GM10248 (cell line): Measurements from ENCODE around the gene SPPL3.
"Not testable (repeated sequence)": the region's sequence is repeated elsewhere in the genome, so short reads cannot be mapped to it uniquely, and the experiment has no call there.

Experiments used
- CTCF ChIA-PET: fragments of 300-600 bp; sonication (Branson Sonifier 250); formaldehyde crosslinking; extraction: SDS; loops from one replicate; lab custom pipeline; 2021; ENCODE audit warnings: antibody characterized with exemption; lab: Yijun Ruan, JAX
- POLR2A ChIA-PET: fragments of 350-650 bp; sonication (Branson Sonifier 250); formaldehyde crosslinking; extraction: SDS; loops from one replicate; lab custom pipeline; 2020; ENCODE audit warnings: antibody characterized with exemption; lab: Yijun Ruan, JAX
- DNase-seq: peaks from one replicate; pipeline ENCODE4 v3.0.0; 2012; ENCODE audit errors: extremely low spot score
- TF ChIP-seq, protein P1 (sequence below): IDR thresholded peaks from 2 replicates; pipeline ENCODE4 v1.5.1; 2012; ENCODE audit warnings: mild to moderate bottlenecking, low read depth; ENCODE audit errors: extremely low read depth, missing control alignments, control extremely low read depth

The SPPL3 gene

DNA sequence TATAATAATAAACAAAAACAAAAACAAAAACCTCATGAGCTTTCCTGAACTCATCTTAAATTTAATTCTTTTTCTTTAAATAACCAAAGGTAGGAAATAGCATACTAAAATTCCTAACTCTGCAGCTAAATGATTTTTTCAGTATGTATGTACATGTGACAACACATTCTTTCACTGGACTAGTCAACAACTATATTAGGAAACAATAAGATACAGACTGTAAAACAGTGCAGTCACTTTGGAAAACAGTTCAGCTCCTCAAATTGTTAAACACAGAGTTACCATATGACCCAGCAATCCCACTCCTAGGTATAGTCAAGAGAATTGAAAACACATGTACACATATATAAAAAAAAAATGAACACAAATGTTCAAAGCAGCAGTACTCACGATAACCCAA, 64.7 kb downstream of the SPPL3 start:
- DNase-seq: no peak
- CTCF ChIA-PET: interaction anchor here (1.5 to 4.2 kb wide), 2 partner anchors 8 to 11 kb away, joined by 3 to 16 read pairs; no protein-coding TSS in a partner anchor
- TF ChIP-seq, protein P1, sequence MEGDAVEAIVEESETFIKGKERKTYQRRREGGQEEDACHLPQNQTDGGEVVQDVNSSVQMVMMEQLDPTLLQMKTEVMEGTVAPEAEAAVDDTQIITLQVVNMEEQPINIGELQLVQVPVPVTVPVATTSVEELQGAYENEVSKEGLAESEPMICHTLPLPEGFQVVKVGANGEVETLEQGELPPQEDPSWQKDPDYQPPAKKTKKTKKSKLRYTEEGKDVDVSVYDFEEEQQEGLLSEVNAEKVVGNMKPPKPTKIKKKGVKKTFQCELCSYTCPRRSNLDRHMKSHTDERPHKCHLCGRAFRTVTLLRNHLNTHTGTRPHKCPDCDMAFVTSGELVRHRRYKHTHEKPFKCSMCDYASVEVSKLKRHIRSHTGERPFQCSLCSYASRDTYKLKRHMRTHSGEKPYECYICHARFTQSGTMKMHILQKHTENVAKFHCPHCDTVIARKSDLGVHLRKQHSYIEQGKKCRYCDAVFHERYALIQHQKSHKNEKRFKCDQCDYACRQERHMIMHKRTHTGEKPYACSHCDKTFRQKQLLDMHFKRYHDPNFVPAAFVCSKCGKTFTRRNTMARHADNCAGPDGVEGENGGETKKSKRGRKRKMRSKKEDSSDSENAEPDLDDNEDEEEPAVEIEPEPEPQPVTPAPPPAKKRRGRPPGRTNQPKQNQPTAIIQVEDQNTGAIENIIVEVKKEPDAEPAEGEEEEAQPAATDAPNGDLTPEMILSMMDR: no peak
- POLR2A ChIA-PET: no interaction called here

DNA sequence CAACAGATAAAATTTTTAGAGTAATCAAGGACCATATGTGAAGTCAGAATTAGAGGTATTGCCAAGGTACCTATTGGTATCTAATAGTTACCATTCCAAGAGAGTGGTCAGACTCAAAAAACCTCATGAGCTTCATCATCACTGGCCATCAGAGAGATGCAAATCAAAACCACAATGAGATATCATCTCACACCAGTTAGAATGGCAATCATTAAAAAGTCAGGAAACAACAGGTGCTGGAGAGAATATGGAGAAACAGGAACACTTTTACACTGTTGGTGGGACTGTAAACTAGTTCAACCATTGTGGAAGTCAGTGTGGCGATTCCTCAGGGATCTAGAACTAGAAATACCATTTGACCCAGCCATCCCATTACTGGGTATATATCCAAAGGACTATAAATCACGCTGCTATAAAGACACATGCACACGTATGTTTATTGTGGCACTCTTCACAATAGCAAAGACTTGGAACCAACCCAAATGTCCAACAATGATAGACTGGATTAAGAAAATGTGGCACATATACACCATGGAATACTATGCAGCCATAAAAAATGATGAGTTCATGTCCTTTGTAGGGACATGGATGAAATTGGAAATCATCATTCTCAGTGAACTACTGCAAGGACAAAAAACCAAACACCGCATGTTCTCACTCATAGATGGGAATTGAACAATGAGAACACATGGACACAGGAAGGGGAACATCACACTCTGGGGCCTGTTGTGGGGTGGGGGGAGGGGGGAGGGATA, 65.4 kb downstream of the SPPL3 start:
- DNase-seq, POLR2A ChIA-PET: not testable (repeated sequence)
- CTCF ChIA-PET: interaction anchor here (4.2 kb wide), 1 partner anchor 10 kb away, joined by 16 read pairs; no protein-coding TSS in a partner anchor

DNA sequence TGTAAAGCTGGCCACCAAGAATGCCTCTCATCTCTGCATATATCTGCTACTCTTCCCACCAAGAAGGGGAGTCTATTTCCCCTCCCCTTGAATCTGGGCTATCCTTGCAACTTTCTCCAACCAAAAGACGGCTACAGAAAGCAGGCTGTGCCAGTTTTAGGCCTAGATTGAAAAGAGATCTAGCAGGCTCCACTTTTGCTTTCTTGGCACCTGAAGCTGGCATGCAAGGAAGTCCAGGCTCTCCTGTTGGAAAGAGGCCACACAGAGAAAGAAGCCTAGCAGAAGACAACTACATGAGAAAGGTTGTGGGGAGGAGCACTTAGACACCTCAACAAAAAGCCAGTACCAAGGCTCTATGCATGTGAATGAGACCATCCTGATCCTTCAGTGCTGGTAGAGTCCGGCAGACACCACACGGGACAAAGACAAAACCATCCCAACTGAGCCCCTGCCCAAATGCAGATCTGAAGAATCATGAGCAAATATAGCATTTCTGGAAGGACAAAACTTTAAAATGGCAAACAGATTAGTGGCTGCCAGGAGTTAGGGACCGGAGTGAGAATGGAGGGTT, 68.0 kb downstream of the SPPL3 start:
- no peak for DNase-seq

DNA sequence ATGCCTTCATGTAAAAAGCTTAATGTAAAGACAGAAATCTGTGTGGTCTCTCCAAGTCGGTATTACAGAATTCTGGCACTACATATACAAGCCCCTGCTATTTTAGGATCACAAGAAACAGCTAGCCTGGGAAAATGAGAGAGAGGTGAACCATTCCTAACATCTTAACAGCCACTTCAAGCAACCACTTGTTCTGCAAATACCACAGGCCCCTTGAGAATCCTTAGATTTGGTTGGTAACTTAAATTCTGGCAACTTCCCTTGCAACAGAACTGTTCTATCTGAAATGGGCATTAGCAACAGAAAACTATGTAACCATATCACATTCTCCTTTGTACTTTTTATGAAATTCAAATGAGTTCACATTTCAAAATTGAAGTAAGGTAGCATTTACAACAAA, 68.5 kb downstream of the SPPL3 start:
- ChIA-PET CTCF (interaction anchor here (0.9 to 3.1 kb wide), 11 partner anchors 9 to 136 kb away, joined by 3 to 13 read pairs (median 4); no protein-coding TSS in a partner anchor), POLR2A (no interaction called here)
- no peak for DNase-seq
- TF ChIP-seq, protein P1: no peak

More for the DNA sequence above, 68.0 kb downstream of the SPPL3 start:
- TF ChIP-seq, protein P1: no peak
- POLR2A ChIA-PET: no interaction called here
- CTCF ChIA-PET: interaction anchor here (0.9 to 2.8 kb wide), 11 partner anchors 10 to 253 kb away, joined by 3 to 11 read pairs (median 4); no protein-coding TSS in a partner anchor

DNA sequence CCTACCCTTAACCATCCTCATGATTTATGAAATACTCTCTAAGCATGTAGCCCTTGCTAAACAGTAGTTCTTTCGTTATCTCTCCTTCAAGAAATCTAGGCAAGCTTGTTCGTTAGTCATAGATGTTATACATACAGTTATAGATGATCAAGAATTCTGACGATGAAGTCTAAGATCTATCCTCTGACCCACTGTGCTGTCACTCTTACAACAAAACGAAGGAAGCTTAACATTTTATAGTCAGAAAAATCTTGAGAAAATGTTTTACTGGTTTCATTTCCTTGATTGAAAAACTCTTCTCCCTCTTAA, 68.9 kb downstream of the SPPL3 start:
- ChIA-PET POLR2A (no interaction called here), CTCF (interaction anchor here (0.9 to 3.1 kb wide), 11 partner anchors 9 to 136 kb away, joined by 3 to 13 read pairs (median 4); no protein-coding TSS in a partner anchor)
- TF ChIP-seq, protein P1: no peak
- DNase-seq: no peak

DNA sequence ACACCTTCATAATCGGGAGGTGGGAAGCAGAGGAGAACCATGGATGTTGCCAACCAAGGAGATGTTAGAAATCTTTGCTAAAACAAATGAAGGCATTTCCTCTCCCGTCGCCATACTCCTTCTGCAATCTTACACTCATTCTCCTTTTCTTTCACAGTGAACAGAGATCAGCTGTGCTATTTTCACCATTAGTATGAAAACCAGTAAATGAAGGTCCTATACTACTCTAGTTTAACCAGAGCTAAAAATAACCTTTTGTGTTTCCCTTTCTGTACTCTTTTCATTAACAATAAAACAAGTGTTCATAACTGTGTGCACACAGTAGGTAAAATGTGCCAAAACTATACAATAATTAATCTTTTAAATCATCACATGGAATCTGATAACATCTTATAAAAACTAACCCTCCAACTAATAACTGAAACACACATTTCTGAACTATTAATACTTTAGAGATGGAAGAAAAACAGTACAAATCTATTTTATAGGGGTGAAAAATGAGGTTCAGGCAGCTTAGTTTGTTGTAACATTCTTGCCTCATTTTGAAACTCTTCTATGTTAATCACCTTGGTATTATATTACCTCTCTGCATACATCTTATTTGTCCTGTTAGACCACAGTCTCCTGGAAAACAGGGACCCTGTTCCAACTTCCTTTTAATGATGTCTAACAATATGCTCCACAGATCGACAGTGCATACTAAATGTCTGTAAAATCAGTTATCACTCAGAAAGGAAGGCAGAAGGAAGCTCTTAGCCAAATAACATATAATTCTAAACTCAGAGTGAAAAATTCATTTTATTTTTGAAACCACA, 69.5 kb downstream of the SPPL3 start:
- ChIA-PET POLR2A (no interaction called here), CTCF (interaction anchor here (1.2 to 3.1 kb wide), 11 partner anchors 8 to 137 kb away, joined by 3 to 13 read pairs (median 4); no protein-coding TSS in a partner anchor)
- DNase-seq: no peak
- TF ChIP-seq, protein P1: no peak
